G401.6 (cell line): ENCODE measurements around the gene SLAIN2.
A peak's percentile ranks its signal among the peaks of the same experiment; 100 is the strongest.

Experiments used
- FAIRE-seq: peaks from 2 replicates; lab custom pipeline; 2012; peaks lifted over from hg19 to GRCh38; lab: Jason Lieb, UNC

The SLAIN2 gene

GRCh38 chr4:48334900-48335384, 6.4 kb upstream of the SLAIN2 start:
- no peak for FAIRE-seq

- no peak for FAIRE-seq
Measured at GRCh38 chr4:48336146-48336870, 5.0 kb upstream of the SLAIN2 start.

GRCh38 chr4:48337731-48338130, 3.6 kb upstream of the SLAIN2 start:
- FAIRE-seq, result no peak

- FAIRE-seq, result no peak
Measured at GRCh38 chr4:48339642-48340041, 1.7 kb upstream of the SLAIN2 start.

- no peak for FAIRE-seq
Measured at GRCh38 chr4:48340276-48340964, 909 bp upstream of the SLAIN2 start.

GRCh38 chr4:48341776-48342605, 662 bp downstream of the SLAIN2 start:
- FAIRE-seq, result no peak

- no peak for FAIRE-seq
Measured at GRCh38 chr4:48342606-48342880, 1.2 kb downstream of the SLAIN2 start.

- no peak for FAIRE-seq
Measured at GRCh38 chr4:48343035-48343434, 1.7 kb downstream of the SLAIN2 start.

- no peak for FAIRE-seq
Measured at GRCh38 chr4:48343551-48343950, 2.2 kb downstream of the SLAIN2 start.

GRCh38 chr4:48345542-48345941, 4.2 kb downstream of the SLAIN2 start:
- FAIRE-seq, result peak; percentile 69

GRCh38 chr4:48346594-48346993, 5.3 kb downstream of the SLAIN2 start:
- FAIRE-seq, result no peak

- FAIRE-seq, result no peak
Measured at GRCh38 chr4:48347282-48347921, 6.1 kb downstream of the SLAIN2 start.

- FAIRE-seq, result no peak
Measured at GRCh38 chr4:48350871-48351270, 9.5 kb downstream of the SLAIN2 start.

- FAIRE-seq, result no peak
Measured at GRCh38 chr4:48352793-48353192, 11.5 kb downstream of the SLAIN2 start.

GRCh38 chr4:48356355-48356754, 15.0 kb downstream of the SLAIN2 start:
- FAIRE-seq, result no peak

GRCh38 chr4:48360285-48361011, 19.1 kb downstream of the SLAIN2 start:
- no peak for FAIRE-seq

- FAIRE-seq, result no peak
Measured at GRCh38 chr4:48361012-48361400, 19.7 kb downstream of the SLAIN2 start.

- FAIRE-seq, result no peak
Measured at GRCh38 chr4:48366611-48367010, 25.3 kb downstream of the SLAIN2 start.

- no peak for FAIRE-seq
Measured at GRCh38 chr4:48367016-48367415, 25.7 kb downstream of the SLAIN2 start.

- no peak for FAIRE-seq
Measured at GRCh38 chr4:48368389-48368788, 27.1 kb downstream of the SLAIN2 start.

- FAIRE-seq, result no peak
Measured at GRCh38 chr4:48369248-48369647, 27.9 kb downstream of the SLAIN2 start.

- peak; percentile 70 for FAIRE-seq
Measured at GRCh38 chr4:48369771-48370170, 28.4 kb downstream of the SLAIN2 start.
